ENCODE results near the gene OR5H1. TPM values are rescaled to one million over a fixed set of nuclear protein-coding genes. Genes with fewer than 3 reads are reported as not detected.
A peak's percentile ranks its signal among the peaks of the same experiment; 100 is the strongest.

The OR5H1 gene
- not detected for polyA plus RNA-seq (2012; ENCODE audit: low read depth, missing spikeins)

DNA sequence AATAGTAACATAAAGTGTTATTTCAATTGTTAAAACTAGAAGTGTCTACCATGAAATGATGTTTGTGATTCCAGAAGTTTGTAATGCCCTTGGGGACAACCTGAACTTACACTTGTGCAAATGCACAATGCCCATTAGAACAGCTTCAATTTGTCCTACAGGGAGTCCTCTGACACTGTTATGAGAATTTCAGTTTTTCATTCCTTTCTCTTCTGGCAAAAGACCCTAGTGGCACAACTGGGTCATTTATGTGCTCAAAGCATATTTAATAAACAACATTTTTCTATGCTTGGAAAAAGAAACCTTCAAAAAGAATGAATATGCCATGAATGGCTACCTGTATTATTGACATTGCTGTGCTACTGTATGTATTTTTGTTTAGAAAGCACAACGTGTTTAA lies at the start of gene OR5H1:
Gene OR5H1 (plus strand): TSS at position 301 of the 400 bp plus-strand sequence. CDS start 1,977 bp downstream, outside the sequence.
- FAIRE-seq = no peak
- no peak for TF ChIP-seq POLR2AphosphoS5 (IDR thresholded peaks at IDR 0.05; ENCODE audit: low read depth, low read length)
- TF ChIP-seq POU2F2 (IDR thresholded peaks at IDR 0.05; ENCODE audit: low read depth, low read length) = no peak
- no peak for TF ChIP-seq SPI1 (IDR thresholded peaks at IDR 0.05; ENCODE audit: low read depth, low read length)
- TF ChIP-seq PAX5 (IDR thresholded peaks at IDR 0.05; ENCODE audit: insufficient read depth, low read length, severe bottlenecking) = no peak
- TF ChIP-seq TAF1 (IDR thresholded peaks at IDR 0.05; ENCODE audit: low read depth, low read length) = no peak
- TF ChIP-seq POLR2A (IDR thresholded peaks at IDR 0.05; ENCODE audit: low read depth, low read length) = no peak

GRCh38 chr3:98086873-98087272 lies 43.6 kb upstream of the OR5H1 start, which contains the start of gene OR5AC2:
Gene OR5AC2, plus strand, starts transcription at chr3:98087173. Its CDS starts 0 bp downstream, at chr3:98087173.
- FAIRE-seq (no peak), DNase-seq (ENCODE audit: insufficient read length, low spot score) (no peak)
- TF ChIP-seq POLR2AphosphoS5 (IDR thresholded peaks at IDR 0.05; ENCODE audit: low read depth, low read length) (no peak), POLR2A (IDR thresholded peaks at IDR 0.05; ENCODE audit: low read depth, low read length) (no peak), PAX5 (IDR thresholded peaks at IDR 0.05; ENCODE audit: insufficient read depth, low read length, severe bottlenecking) (no peak), TAF1 (IDR thresholded peaks at IDR 0.05; ENCODE audit: low read depth, low read length) (no peak), POU2F2 (IDR thresholded peaks at IDR 0.05; ENCODE audit: low read depth, low read length) (no peak), SPI1 (IDR thresholded peaks at IDR 0.05; ENCODE audit: low read depth, low read length) (no peak)

More for the DNA sequence above, at the start of gene OR5H1:
- no peak for DNase-seq (ENCODE audit: insufficient read length, low spot score)

- no peak for FAIRE-seq
- DNase-seq (ENCODE audit: insufficient read length, low spot score) = no peak
- no peak for TF ChIP-seq POLR2A (IDR thresholded peaks at IDR 0.05; ENCODE audit: low read depth, low read length)
- TF ChIP-seq TAF1 (IDR thresholded peaks at IDR 0.05; ENCODE audit: low read depth, low read length) = no peak
Observed at GRCh38 chr3:98095882-98096281, 34.6 kb upstream of the OR5H1 start.

GRCh38 chr3:98099848-98100247 lies 30.7 kb upstream of the OR5H1 start:
- FAIRE-seq = no peak
- TF ChIP-seq POU2F2 (IDR thresholded peaks at IDR 0.05; ENCODE audit: low read depth, low read length) (no peak), POLR2A (IDR thresholded peaks at IDR 0.05; ENCODE audit: low read depth, low read length) (no peak), POLR2AphosphoS5 (IDR thresholded peaks at IDR 0.05; ENCODE audit: low read depth, low read length) (no peak), PAX5 (IDR thresholded peaks at IDR 0.05; ENCODE audit: insufficient read depth, low read length, severe bottlenecking) (no peak), TAF1 (IDR thresholded peaks at IDR 0.05; ENCODE audit: low read depth, low read length) (no peak), SPI1 (IDR thresholded peaks at IDR 0.05; ENCODE audit: low read depth, low read length) (no peak)
- DNase-seq (ENCODE audit: insufficient read length, low spot score) = no peak

DNA sequence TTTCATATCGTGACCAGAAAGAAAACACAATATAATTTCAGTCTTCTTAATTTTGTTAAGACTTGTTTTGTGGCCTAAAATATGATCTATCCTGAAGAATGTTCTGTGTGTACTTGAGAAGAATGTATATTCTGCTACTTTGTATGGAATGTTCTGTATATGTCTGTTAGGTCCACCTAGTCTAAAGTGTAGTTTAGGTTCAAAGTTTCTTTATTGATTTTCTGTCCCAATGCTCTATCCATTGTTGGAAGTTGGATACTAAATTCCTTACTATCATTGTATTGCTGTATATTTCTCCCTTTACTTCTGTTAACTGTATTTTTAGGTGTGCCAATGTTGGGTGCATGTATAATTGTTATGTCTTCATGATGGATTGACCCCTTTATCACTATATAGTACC lies 22.4 kb upstream of the OR5H1 start:
- FAIRE-seq (no peak), DNase-seq (ENCODE audit: insufficient read length, low spot score) (no peak)
- TF ChIP-seq POU2F2 (IDR thresholded peaks at IDR 0.05; ENCODE audit: low read depth, low read length) (no peak), PAX5 (IDR thresholded peaks at IDR 0.05; ENCODE audit: insufficient read depth, low read length, severe bottlenecking) (no peak), SPI1 (IDR thresholded peaks at IDR 0.05; ENCODE audit: low read depth, low read length) (no peak), TAF1 (IDR thresholded peaks at IDR 0.05; ENCODE audit: low read depth, low read length) (no peak), POLR2A (IDR thresholded peaks at IDR 0.05; ENCODE audit: low read depth, low read length) (no peak), POLR2AphosphoS5 (IDR thresholded peaks at IDR 0.05; ENCODE audit: low read depth, low read length) (no peak)

DNA sequence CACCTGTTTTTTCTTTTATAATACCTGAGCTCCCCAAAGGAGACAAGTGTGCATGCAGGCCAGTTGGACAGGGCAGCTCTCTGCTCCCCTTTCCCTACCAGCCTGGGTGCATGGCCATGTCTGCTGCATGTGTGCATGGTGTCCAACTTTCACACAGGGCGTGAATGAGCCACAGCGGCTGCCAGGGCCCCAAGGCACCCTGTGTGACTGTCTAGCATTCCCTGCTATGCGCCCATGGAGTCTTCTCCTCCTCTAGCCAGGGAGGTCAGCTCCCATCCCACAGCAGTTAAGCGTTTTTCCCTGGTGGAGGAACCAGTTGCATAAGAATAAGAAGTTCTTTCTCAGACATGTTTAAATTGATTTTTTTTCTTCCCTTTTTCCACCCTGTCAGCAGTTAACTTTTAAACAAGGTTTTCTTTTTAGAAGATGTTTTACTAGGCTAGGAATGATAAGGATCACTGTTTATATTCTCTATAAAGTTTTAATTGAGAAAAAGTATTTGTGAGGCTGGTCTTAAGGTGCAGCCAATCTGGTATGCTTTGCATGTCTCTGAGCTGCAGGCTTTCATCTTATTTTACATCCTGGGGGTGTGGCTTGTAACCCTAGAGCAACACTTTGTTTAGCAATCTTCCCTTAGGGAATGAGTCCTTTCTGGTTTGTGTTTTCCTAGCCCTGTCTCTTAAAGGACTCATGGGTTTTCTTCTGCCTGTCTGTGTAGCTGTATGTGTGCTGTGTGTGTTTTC lies 20.5 kb upstream of the OR5H1 start:
- TF ChIP-seq POLR2A (IDR thresholded peaks at IDR 0.05; ENCODE audit: low read depth, low read length) (no peak), TAF1 (IDR thresholded peaks at IDR 0.05; ENCODE audit: low read depth, low read length) (no peak), SPI1 (IDR thresholded peaks at IDR 0.05; ENCODE audit: low read depth, low read length) (no peak), POU2F2 (IDR thresholded peaks at IDR 0.05; ENCODE audit: low read depth, low read length) (no peak), PAX5 (IDR thresholded peaks at IDR 0.05; ENCODE audit: insufficient read depth, low read length, severe bottlenecking) (no peak), POLR2AphosphoS5 (IDR thresholded peaks at IDR 0.05; ENCODE audit: low read depth, low read length) (no peak)
- DNase-seq (ENCODE audit: insufficient read length, low spot score) (no peak), FAIRE-seq (no peak)

DNA sequence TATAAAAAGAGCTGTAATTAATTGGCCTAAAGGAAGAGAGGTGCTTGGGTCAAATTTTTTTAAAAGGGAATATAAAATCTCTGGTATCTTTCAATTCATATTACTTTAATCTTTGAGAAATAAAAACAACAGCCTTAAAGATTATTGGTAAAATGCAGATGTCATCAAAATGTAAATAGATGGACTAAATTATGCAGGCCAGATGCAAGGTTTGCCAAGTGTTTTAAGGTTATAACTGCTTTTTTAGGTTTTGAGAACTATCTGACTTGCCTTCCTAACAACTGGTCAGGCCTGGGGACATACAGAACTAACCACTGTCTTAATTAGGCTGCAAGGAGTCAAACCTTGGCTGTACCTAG lies 20.0 kb upstream of the OR5H1 start:
- no peak for DNase-seq (ENCODE audit: insufficient read length, low spot score)
- TF ChIP-seq TAF1 (IDR thresholded peaks at IDR 0.05; ENCODE audit: low read depth, low read length) (no peak), POLR2A (IDR thresholded peaks at IDR 0.05; ENCODE audit: low read depth, low read length) (no peak), PAX5 (IDR thresholded peaks at IDR 0.05; ENCODE audit: insufficient read depth, low read length, severe bottlenecking) (no peak), POU2F2 (IDR thresholded peaks at IDR 0.05; ENCODE audit: low read depth, low read length) (no peak), SPI1 (IDR thresholded peaks at IDR 0.05; ENCODE audit: low read depth, low read length) (no peak), POLR2AphosphoS5 (IDR thresholded peaks at IDR 0.05; ENCODE audit: low read depth, low read length) (no peak)
- FAIRE-seq = no peak

DNA sequence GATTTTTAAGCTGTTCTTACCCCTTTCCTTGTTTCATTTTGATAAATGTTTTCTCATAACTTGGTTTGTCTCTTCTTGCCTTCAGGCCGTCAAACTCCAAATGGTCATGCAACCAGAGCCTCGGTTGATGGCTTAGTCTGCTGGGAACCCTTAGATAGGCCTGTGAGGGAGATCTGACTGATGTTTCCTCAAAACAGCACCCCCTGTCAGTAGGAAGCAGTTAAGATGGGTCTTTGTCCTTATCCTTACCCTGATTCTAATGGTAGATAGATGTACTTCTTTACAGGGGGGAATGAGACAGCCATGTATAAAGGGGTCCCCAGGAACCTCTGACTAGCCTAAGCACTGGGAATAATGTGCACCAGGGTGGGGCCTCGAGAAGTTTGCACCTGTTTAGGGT lies 16.3 kb upstream of the OR5H1 start:
- TF ChIP-seq SPI1 (IDR thresholded peaks at IDR 0.05; ENCODE audit: low read depth, low read length) (no peak), PAX5 (IDR thresholded peaks at IDR 0.05; ENCODE audit: insufficient read depth, low read length, severe bottlenecking) (no peak), POU2F2 (IDR thresholded peaks at IDR 0.05; ENCODE audit: low read depth, low read length) (no peak), POLR2AphosphoS5 (IDR thresholded peaks at IDR 0.05; ENCODE audit: low read depth, low read length) (no peak), TAF1 (IDR thresholded peaks at IDR 0.05; ENCODE audit: low read depth, low read length) (no peak), POLR2A (IDR thresholded peaks at IDR 0.05; ENCODE audit: low read depth, low read length) (no peak)
- no peak for FAIRE-seq
- no peak for DNase-seq (ENCODE audit: insufficient read length, low spot score)

- TF ChIP-seq POLR2AphosphoS5 (IDR thresholded peaks at IDR 0.05; ENCODE audit: low read depth, low read length) (no peak), TAF1 (IDR thresholded peaks at IDR 0.05; ENCODE audit: low read depth, low read length) (no peak), POLR2A (IDR thresholded peaks at IDR 0.05; ENCODE audit: low read depth, low read length) (no peak), PAX5 (IDR thresholded peaks at IDR 0.05; ENCODE audit: insufficient read depth, low read length, severe bottlenecking) (no peak), SPI1 (IDR thresholded peaks at IDR 0.05; ENCODE audit: low read depth, low read length) (no peak), POU2F2 (IDR thresholded peaks at IDR 0.05; ENCODE audit: low read depth, low read length) (no peak)
- FAIRE-seq = peak; percentile 13
- no peak for DNase-seq (ENCODE audit: insufficient read length, low spot score)
Observed at GRCh38 chr3:98115717-98116116, 14.8 kb upstream of the OR5H1 start.
